HepG2 (cell line): ENCODE data around the gene ARHGAP26. TPM values are rescaled to one million over a fixed set of nuclear protein-coding genes. Genes with fewer than 3 reads are reported as not detected.

ENCODE experiments used
- ATAC-seq: fragments of 200-7000 bp; cut with Tn5 transposase; 3 replicates; pipeline ENCODE4 v1.9.1; 2020; ENCODE audit warnings: mild to moderate bottlenecking, moderate library complexity
- BruUV-seq: library from RNA; stranded (reverse); fragments of 400-500 nt; replicated peaks from 2 replicates; lab custom pipeline; 2021; lab: Mats Ljungman, UMichigan
- CTCF ChIA-PET: fragments of 300-600 bp; formaldehyde crosslinking; extraction: SDS; loops from one replicate; lab custom pipeline; 2021; ENCODE audit warnings: low total read pairs, inconsistent platforms, low intra/inter-chr PET ratio; lab: Yijun Ruan, JAX
- POLR2A ChIA-PET: fragments of 350-600 bp; sonication (Branson Sonifier 250); formaldehyde crosslinking; loops from one replicate; lab custom pipeline; 2020; ENCODE audit warnings: antibody characterized with exemption, inconsistent platforms; lab: Yijun Ruan, JAX
- DNase-seq: peaks from one replicate; pipeline ENCODE4 v3.0.0-alpha.2; 2015; ENCODE audit warnings: low spot score
- FAIRE-seq: peaks from 3 replicates; lab custom pipeline; 2011; peaks lifted over from hg19 to GRCh38; lab: Jason Lieb, UNC
- H2AFZ ChIP-seq: one replicate; pipeline ENCODE4 v1.6.1; 2011; ENCODE audit warnings: low read length, inconsistent platforms
- H3K27ac ChIP-seq: fragments of 300-600 bp; 3 replicates; pipeline ENCODE4 v1.8.0; 2011; ENCODE audit warnings: mixed run types, mild to moderate bottlenecking, mixed read lengths, low read length, inconsistent platforms; ENCODE audit not compliant: insufficient read depth; ENCODE audit errors: extremely low read length
- H3K27me3 ChIP-seq, 2 experiments: fragments of 200-600 bp in 1 of 2; 2 replicates in 1 of 2; 3 replicates in 1 of 2; pipeline versions ENCODE4 v1.6.0 to v1.8.0; 2011; ENCODE audit warnings: low read length in 2 of 2, mild to moderate bottlenecking in 2 of 2, moderate library complexity in 2 of 2, inconsistent platforms in 1 of 2; ENCODE audit not compliant: insufficient read depth in 2 of 2, control insufficient read depth in 1 of 2
- H3K36me3 ChIP-seq, 2 experiments: fragments of 200-600 bp in 1 of 2; replicated peaks in 1 of 2; 2 replicates in 1 of 2; 3 replicates in 1 of 2; pipeline versions ENCODE4 v1.5.1 to v1.8.0; 2011; ENCODE audit warnings: low read length in 2 of 2, inconsistent platforms in 1 of 2; ENCODE audit not compliant: insufficient read depth in 2 of 2, control insufficient read depth in 1 of 2
- H3K4me1 ChIP-seq: 2 replicates; pipeline ENCODE4 v1.5.1; 2012; ENCODE audit warnings: low read length, inconsistent platforms; ENCODE audit not compliant: insufficient read depth
- H3K4me2 ChIP-seq: 2 replicates; pipeline ENCODE4 v1.6.0; 2011; ENCODE audit warnings: low read depth, low read length, inconsistent platforms
- H3K4me3 ChIP-seq, 3 experiments: fragments of 200-600 bp in 1 of 3; sonication (generic), shearing (Covaris generic) in 1 of 3; replicated peaks in 1 of 3; 2 replicates each; pipeline ENCODE4 v1.5.1; 2011 to 2016; ENCODE audit warnings: low read length in 3 of 3, inconsistent platforms in 2 of 3, low read depth in 2 of 3, mild to moderate bottlenecking in 2 of 3, control low read depth in 1 of 3, mixed read lengths in 1 of 3; ENCODE audit not compliant: insufficient read depth in 1 of 3
- H3K79me2 ChIP-seq: one replicate; pipeline ENCODE4 v1.6.1; 2011; ENCODE audit warnings: low read length, inconsistent platforms; ENCODE audit not compliant: insufficient read depth
- H3K9ac ChIP-seq: 2 replicates; pipeline ENCODE4 v1.6.0; 2011; ENCODE audit warnings: mild to moderate bottlenecking, low read depth, low read length, inconsistent platforms; ENCODE audit not compliant: insufficient read depth
- H3K9me3 ChIP-seq: 2 replicates; pipeline ENCODE4 v1.5.1; 2012; ENCODE audit warnings: mild to moderate bottlenecking, low read length
- H4K20me1 ChIP-seq: 2 replicates; pipeline ENCODE4 v1.6.0; 2011; ENCODE audit warnings: inconsistent platforms, mild to moderate bottlenecking, low read length, moderate library complexity; ENCODE audit not compliant: insufficient read depth
- ARNT ChIP-seq: fragments of 450-650 bp; IDR thresholded peaks from 2 replicates; pipeline ENCODE4 v1.6.1; 2017
- ATM ChIP-seq: fragments of 450-650 bp; IDR thresholded peaks from 2 replicates; pipeline ENCODE4 v1.7.1; 2017; ENCODE audit warnings: mild to moderate bottlenecking, borderline replicate concordance
- DNMT1 ChIP-seq: sonication (generic); formaldehyde crosslinking; IDR thresholded peaks from 2 replicates; pipeline ENCODE4 v1.5.1; 2020; ENCODE audit warnings: mild to moderate bottlenecking, missing genetic modification reagents
- MYNN ChIP-seq: sonication (generic); formaldehyde crosslinking; IDR thresholded peaks from 2 replicates; pipeline ENCODE4 v1.4.0; 2020; ENCODE audit warnings: mild to moderate bottlenecking, low read depth, missing genetic modification reagents
- RFX1 ChIP-seq: fragments of 450-650 bp; IDR thresholded peaks from 2 replicates; pipeline ENCODE4 v1.6.1; 2017
- SIN3A ChIP-seq: IDR thresholded peaks from 2 replicates; pipeline ENCODE4 v1.6.1; 2011; ENCODE audit warnings: low read depth, mild to moderate bottlenecking, control low read depth, low read length, borderline replicate concordance
- ZBTB2 ChIP-seq: sonication (generic); formaldehyde crosslinking; IDR thresholded peaks from 2 replicates; pipeline ENCODE4 v1.8.0; 2022; ENCODE audit warnings: low read depth, missing genetic modification reagents
- ZMYM4 ChIP-seq: sonication (generic); formaldehyde crosslinking; IDR thresholded peaks from 2 replicates; pipeline ENCODE4 v1.8.1; 2023; ENCODE audit warnings: mild to moderate bottlenecking, missing genetic modification reagents
- ZNF432 ChIP-seq: sonication (generic); formaldehyde crosslinking; IDR thresholded peaks from 2 replicates; pipeline ENCODE4 v1.5.0; 2020; ENCODE audit warnings: missing genetic modification reagents, mild to moderate bottlenecking, borderline replicate concordance
- ZSCAN30 ChIP-seq: sonication (generic); formaldehyde crosslinking; IDR thresholded peaks from 2 replicates; pipeline ENCODE4 v1.5.0; 2020; ENCODE audit warnings: mild to moderate bottlenecking, missing genetic modification reagents
- ZUFSP ChIP-seq: sonication (generic); formaldehyde crosslinking; IDR thresholded peaks from 2 replicates; pipeline ENCODE4 v1.9.0; 2021; ENCODE audit warnings: missing genetic modification reagents, mild to moderate bottlenecking, borderline replicate concordance
- WGBS: methylation state at CpG from one replicate; pipeline ENCODE4 v1.1.6; 2017; ENCODE audit warnings: low lambda C conversion rate; 5-methylcytosine and 5-hydroxymethylcytosine counted together
- in situ Hi-C: cut with HindIII; loops from 2 replicates; pipeline ENCODE4 v1.10.0; 2017; ENCODE audit warnings: low pct_unique_long_range_greater_than_20kb; ENCODE audit not compliant: extremely low pct_ligation_motif_present
- intact Hi-C: fragments of 100-400 bp; cut with micrococcal nuclease; formaldehyde crosslinking; loops from one replicate; pipeline ENCODE4 v1.10.0; 2022; ENCODE audit not compliant: unreplicated experiment
- polyA plus RNA-seq, 8 experiments: library from polyadenylated mRNA; depleted of rRNA in 3 of 8; stranded (reverse) in 7 of 8; unstranded in 1 of 8; fragments of >200 nt; fragmentation: Illumina TruSeq in 4 of 8; extraction: Trizol in 4 of 8; gene quantifications; 2 replicates each; pipeline versions ENCODE4 v1.2.1 to v1.2.3, GENCODE V29; 2011 to 2016; ENCODE audit warnings: low read depth in 4 of 8, missing spikeins in 1 of 8, mixed read lengths in 1 of 8; ENCODE audit not compliant: insufficient read depth in 1 of 8
- total RNA-seq, 5 experiments: library from RNA; depleted of rRNA; stranded (reverse); fragments of >200 nt; fragmentation: Illumina TruSeq; extraction: Trizol; gene quantifications; 2 replicates each; pipeline ENCODE4 v1.2.3, GENCODE V29; 2016; ENCODE audit warnings: low read depth in 1 of 5

Gene ARHGAP26
- total and polyA plus RNA-seq, 2 of the 13 experiments (the other 11 are each of a cell fraction or from before 2014, with no cell fraction given): 9.6 to 18.2 TPM

- TF ChIP-seq ZUFSP (CRISPR knock-in tag): no peak
- no peak for TF ChIP-seq ZMYM4
- TF ChIP-seq ATM: no peak
Observed at GRCh38 chr5:143220748-143221251, 450.6 kb downstream of the ARHGAP26 start (continued).

- H3K4me1 ChIP-seq: peaks cover 11% of the 10 kb centered on the region
- WGBS: 90% methylated on average over 16 of the region's 16 CpGs
- intact Hi-C loops: no loop called here
- TF ChIP-seq ZBTB2 (CRISPR knock-in tag) (no peak), DNMT1 (no peak), SIN3A (no peak), MYNN (no peak), ARNT (no peak), ZSCAN30 (CRISPR knock-in tag) (no peak), RFX1 (peak; percentile 11; the same call in 1 of the 2 replicates), ZNF432 (no peak)
- TF ChIP-seq, all 625 proteins: peak for 1
- H3K4me3 ChIP-seq: no peak overlapping the region
- in situ Hi-C loops: no loop called here
- DNase-seq (no peak), FAIRE-seq (no peak), ATAC-seq (no peak)
- no TSS peak for BruUV-seq
- H3K79me2 ChIP-seq: no peaks in the 10 kb centered on the region
- H3K9ac ChIP-seq: no peak overlapping the region
- H3K27ac ChIP-seq: no peak overlapping the region
- H4K20me1 ChIP-seq: no peaks in the 10 kb centered on the region
- no peaks in the 10 kb centered on the region for H3K27me3 ChIP-seq
- H3K9me3 ChIP-seq: no peaks in the 10 kb centered on the region
- no peak overlapping the region for H2AFZ ChIP-seq
- ChIA-PET POLR2A (no interaction called here), CTCF (no interaction called here)
- peaks cover 1 to 5% of the 10 kb centered on the region in 2 experiments; a peak in 1 of 5 replicates for H3K36me3 ChIP-seq
- no peak overlapping the region for H3K4me2 ChIP-seq
Observed at GRCh38 chr5:143222287-143223231, 452.4 kb downstream of the ARHGAP26 start.
